Kidney glomerular epithelial cell (primary cell): ENCODE measurements around the gene SP140.
"Not testable (repeated sequence)": the region's sequence is repeated elsewhere in the genome, so short reads cannot be mapped to it uniquely, and the experiment has no call there.

ENCODE experiments used
- DNase-seq: peaks from one replicate; lab custom pipeline; 2025; lab: John Stamatoyannopoulos, UW

Gene SP140

DNA sequence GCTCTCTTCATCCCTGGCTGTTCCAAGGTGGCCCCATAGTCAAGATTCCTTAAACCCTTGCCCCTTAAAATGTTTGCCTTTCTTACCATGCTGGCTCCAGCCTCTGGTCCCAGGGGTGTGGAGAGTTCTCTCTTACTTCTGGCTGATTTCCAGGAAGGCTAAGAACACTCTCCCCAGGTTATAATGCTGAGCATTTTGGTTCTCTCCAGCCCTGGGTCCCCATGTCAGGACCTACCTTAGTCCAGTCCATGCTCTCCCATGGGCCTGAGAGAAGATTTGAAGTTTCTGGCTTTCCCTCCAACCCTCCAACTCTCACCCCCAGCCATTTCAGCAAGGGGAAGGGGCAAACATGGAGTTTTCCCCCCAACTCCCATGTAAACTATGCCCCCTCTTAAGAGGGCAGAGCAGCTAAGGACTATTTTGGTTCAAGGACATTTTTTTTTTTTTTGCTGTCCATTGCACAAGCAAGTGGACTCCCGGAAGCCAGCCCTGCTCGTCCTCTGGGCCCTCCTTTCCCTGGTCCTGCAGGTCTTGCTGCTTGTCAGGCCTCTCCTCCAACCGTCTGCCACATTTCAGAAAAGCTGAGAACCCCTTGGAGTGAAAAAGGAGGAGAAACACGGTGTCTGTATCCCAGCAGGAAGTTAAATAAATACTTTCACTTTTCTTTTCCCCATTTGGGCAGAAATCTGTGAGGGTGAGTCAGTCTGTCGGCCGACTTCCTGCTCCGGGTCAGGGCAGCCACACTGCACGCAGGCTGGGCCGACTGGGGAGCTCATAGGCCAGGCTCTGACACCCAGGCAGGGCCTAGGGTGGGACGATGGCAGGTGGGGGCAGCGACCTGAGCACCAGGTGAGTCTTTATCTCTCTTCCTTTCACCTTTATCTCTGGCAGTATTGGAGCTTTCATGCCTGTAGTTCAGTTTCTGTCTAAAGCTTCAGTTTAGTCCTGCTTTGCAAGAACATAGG is 101.2 kb downstream of the SP140 start, which contains the start of gene SP140L:
TSS of gene SP140L (plus strand) at position 741 of the 965 bp plus-strand sequence. CDS start at position 818, 77 bp downstream.
- DNase-seq: peak; percentile 80

DNA sequence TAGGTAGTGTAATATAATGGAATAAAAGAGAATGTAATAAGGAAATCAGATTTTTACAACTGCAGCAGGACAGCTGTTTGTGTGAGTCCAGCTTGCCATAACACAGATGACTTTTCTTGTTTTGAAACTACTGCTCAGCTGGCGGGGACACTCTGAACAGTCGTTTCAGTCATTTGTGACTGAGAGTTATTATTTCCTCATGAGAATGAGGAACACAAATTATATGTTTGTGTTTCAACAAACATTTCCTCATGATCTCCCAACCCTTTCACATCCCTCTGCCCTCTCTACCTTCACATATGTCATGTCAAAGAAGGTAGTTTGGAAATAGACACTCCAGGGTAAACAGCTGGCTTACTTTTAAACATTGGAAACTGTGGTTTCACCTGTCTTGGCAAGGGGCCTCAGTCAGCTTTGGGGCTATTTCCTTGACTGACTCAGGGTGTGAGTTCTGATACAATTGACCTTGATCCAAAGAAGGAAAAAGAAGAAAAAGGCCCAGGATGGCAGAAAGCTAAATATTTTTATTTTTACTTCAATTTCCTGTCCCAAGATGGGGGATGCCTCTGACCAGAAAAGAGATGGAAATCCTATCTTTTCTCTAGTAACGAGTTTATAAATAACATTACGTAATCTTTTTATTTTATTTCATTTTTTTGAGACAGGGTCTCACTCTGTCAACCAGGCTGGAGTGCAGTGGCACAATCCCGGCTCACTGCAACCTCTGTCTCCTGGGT is 102.0 kb downstream of the SP140 start:
- no peak for DNase-seq

DNA sequence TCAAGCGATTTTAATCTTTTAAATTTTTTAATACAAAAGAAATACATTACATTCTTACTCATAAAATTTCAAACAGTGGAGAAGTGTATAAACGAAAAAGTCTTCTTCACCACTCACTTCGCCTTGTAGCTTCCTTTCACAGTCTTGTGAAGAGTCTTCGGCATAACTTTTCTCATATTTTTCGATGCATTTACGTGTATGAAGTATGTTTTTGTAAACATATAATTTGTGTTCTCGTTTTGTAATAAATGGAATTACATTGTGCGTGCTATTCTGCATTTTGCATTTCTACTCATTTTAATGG is 102.6 kb downstream of the SP140 start:
- no peak for DNase-seq

DNA sequence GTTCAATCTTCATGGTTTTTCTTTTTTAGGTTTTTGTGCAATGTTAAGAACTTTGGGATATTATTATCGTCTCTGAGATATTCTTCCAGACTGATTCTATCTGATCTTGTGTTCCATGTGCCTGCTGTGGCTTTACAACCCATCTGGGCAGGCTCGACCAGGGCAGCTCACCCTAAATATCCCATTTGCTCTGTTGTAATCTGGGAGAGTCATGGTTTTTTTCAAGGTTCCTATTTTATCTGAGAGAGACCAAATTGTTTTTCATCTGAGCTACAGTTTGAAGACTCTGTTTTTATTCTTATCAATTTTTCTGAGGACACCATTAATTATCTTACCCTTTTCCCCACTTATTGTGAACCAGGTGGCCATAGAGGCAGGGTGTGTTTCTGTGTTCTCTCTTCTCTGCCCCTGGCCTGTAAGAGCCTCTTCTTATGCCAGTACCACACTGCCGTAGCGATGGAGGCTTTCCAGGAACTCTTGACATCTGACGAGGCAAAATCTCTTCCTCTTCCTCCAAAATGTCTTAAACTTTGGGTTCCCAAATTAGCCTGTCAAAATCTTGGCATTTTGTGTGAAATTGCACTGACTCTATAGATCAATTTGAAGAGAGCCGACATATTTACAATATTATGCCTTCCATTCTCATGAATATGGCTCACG is 104.5 kb downstream of the SP140 start:
- DNase-seq: no peak

DNA sequence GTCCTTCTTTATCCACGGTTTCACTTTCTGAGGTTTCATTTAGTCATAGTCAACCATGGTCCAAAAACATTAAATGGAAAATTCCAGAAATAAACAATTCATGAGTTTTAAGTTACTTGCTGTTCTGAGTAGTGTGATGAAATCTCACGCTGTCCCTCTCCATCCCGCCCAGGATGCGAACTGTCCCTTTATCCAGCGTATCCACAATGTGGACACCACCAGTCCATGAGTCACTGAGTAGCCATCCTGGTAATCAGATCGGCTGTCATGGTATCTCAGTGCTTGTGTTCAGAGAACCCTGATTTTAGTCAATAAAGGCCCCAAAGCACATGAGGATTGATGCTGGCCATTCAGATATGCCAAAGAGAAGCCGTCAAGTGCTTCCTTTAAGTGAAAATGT is 105.2 kb downstream of the SP140 start:
- no peak for DNase-seq

DNA sequence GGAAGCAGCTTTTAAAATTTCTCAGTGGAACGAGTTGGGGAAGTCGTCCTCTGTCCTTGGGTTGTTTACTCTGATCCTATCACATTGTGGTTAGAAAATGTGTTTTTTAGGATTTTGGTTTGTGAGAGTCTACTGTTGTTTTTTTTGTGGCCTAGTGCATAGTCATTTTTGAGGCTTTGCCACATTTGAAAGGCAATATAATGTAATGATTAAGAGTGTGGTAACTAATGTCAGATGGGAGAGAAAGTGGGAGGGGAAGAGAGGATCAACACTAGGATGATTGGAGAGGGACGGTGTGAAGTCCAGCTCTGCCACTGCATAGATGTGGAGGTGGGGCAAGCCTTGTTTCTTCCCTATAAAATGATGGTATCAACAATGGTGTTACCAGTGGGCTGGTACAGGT is 109.9 kb downstream of the SP140 start:
- DNase-seq: no peak

DNA sequence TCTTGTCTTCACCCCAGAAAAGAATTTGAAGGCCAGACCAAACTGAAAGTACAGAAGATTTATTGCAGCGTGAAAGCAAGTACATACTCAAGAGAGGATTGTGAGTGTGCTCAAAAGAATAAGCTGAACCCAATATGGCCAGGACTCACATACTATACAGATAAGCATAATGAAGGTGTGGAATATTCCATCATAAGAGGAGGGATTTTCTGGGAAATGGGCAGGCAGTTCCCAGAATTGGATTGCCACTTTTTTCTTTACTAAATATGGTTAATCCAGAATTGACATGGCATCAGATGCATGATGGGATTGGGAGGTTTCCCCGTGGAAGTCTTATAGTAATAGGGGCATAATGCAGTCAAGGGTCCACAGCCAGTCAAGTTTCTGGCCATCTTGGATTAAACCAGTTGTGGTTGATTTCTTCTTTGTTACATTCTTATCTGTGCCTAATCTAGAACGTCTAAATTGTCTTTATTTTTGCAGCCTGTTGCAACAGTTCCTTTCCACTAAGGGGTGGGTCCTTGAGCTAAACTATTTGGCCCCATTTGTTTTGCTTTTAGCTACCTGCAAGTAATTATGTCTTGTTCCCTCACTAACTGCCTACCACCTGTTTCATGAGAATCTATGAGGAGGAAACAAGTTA is 110.4 kb downstream of the SP140 start:
- no peak for DNase-seq

DNA sequence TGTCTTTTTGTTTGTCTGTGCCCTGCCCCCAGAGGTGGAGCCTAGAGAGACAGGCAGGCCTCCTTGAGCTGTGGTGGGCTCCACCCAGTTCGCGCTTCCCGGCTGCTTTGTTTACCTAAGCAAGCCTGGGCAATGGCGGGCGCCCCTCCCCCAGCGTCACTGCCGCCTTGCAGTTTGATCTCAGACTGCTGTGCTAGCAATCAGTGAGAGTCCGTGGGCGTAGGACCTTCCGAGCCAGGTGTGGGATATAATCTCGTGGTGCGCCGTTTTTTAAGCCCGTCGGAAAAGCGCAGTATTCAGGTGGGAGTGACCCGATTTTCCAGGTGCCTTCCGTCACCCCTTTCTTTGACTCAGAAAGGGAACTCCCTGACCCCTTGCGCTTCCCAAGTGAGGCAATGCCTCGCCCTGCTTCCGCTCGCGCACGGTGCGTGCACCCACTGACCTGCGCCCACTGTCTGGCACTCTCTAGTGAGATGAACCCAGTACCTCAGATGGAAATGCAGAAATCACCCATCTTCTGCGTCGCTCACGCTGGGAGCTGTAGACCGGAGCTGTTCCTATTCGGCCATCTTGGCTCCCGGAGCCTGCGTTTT is 116.5 kb downstream of the SP140 start:
- DNase-seq: not testable (repeated sequence)

DNA sequence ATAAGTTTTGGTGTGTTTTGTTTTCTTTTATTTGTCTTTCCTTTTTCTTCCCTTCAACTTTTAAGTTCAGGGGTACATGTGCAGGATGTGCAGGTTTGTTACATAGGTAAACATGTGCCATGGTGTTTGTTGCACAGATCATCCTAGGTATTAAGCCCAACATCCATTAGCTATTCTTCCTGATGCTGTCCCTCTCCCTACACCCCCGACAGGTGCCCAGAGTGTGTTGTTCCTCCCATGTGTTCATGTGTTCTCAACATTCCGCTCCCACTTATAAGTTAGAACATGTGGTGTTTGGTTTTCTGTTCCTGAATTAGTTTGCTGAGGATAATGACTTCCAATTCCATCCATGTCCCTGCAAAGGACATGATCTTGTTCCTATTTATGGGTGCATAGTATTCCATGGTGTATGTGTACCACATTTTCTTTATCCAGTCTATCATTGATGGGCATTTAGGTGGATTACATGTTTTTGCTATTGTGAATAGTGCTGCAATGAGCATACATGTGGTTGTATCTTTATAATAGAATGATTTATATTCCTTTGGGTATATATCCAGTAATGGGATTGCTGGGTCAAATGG is 117.6 kb downstream of the SP140 start:
- not testable (repeated sequence) for DNase-seq

DNA sequence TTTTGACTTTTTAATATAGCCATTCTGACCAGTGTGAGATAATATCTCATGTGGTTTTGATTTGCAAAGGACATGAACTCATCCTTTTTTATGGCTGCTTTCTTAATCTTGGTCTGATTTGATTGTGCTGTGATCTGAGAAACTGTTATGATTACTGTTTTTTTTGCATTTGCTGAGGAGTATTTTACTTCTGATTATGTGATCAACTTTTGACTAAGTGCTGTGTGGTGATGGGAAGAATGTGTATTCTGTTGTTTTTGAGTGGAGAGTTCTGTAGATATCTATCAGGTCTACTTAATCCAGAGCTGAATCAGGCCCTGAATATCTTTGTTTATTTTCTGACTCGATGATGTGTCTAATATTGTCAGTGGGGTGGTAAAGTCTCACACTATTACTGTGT is 118.2 kb downstream of the SP140 start:
- peak; percentile 1 for DNase-seq

DNA sequence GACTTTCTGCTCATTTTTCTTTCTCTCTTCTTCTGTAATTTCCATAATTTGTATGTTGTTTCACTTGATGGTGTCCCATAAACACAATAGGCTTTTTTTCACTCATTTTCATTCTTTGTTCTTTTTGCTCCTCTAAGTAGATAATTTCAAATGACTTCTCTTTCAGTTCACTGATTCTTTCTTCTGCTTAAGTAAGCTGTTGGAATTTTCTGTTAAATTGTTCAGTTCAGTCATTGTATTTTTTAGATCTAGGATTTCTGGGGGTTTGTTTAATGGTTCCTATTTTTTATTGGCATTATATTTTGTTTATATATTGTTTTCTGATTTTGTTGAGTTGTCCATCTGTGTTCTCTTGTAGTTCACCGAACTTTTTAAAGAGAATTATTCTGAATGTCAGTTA is 120.9 kb downstream of the SP140 start:
- no peak for DNase-seq

DNA sequence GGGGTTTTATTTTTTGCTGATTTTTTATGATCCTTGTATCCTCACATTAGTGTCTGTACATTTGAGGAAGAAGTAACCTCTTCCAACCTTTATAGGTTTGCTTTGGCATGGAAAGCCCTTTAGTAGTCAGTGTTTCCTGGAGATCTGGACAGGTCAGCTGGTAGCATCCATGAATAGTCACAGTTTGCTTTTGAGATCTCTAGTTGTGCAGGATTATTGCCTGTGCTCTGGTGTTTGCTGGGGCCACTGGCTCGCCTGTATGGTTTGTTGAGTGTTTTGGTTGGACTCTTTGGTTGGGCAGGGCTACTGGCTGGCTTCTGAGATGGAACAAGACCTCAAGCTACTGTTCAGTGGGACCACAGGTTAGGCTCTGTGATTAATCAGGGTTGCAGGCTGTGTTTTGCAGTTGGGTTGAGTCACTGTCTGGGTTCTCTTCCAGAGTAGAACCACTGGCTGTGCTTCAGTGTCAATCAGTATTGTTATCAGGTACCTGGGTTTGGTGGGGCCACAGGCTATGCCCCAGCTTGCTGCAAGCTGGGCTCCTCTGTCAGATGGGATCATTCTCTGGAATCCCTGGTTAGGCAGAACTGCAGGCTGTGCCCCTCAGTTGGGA is 121.5 kb downstream of the SP140 start:
- DNase-seq: no peak

DNA sequence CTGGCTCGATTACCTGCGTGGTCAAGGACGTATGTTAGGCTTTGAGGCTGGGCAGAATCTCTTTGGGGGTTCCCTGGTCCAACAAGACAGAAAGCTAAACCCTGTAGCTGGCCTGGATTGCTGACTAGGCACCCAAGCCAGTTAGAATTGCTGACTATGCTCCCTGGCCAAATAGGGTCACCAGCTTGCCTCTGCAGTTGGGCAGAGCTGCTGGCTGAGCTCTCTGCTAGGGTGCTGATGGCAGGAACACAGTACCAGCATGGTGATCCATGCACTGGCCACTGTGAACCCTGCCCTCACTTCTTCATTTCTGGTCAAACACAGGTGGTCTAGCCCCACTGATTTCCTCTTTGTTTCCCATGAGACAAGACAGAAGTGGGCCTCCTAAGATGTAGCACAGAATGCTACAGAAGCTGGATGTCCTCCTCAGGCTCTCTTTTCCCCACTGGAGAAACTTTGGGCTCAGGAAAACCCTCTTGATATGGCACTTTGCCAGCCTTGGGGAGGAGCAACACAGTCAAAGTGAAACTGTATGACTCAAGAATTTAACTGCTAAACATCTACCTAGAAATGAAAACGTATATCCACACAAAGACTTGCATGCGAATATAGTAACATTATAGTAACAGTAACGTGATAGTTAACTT is 122.2 kb downstream of the SP140 start:
- no peak for DNase-seq

DNA sequence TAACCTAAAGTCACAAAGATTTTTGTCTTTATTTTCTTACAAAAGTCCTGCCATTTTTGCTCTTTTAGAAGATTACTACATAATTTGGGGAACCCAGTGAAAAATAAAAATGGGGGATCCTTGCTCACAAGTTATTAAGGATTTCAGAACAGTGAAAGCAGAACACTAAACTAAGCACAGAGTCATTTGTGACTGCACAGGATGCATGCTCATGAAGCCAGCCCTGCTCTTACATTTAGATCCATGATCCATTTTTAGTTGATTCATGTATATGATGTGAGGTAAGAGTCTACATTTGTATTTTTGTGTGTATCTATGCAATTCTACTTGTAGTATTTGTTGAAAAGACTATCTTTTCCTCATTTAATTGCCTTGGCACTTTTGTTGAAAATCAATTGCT is 123.3 kb downstream of the SP140 start:
- DNase-seq: no peak

DNA sequence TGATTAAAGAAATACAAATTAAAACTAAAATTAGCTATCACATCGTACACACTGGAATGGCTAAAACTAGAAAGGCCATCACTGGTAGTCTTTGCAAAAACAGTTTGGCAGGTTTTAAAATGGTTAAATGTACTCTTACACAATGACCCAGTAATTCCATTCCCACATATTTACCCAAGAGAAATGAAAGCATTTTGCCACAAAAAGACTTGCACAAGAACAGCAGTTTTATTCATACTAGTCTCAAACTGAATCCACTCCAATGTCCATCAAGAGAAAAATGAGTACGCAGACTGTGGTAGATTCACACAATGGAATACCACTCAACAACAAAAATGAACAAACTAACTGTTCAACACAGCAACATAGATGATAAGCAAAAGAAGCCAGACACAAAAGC is 130.5 kb downstream of the SP140 start:
- no peak for DNase-seq

DNA sequence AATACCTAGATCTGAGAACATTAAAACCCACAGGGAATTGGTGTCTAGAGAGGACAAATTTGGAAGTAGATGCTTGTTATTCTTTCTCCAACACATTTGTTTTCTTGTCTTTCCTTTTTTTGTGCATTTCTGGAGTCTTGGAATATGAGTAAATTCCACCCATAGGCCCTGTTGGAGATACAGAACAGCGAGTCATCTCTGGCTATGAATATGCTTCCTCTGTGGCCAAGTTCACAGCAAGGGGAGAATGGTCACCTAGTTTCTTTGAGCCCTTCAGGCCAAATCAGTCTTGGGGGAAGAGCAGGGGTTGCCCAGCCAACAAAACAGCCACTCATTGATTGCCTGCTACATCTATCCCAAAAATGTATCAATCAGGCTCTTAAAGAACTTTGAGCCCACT is 132.8 kb downstream of the SP140 start:
- no peak for DNase-seq

DNA sequence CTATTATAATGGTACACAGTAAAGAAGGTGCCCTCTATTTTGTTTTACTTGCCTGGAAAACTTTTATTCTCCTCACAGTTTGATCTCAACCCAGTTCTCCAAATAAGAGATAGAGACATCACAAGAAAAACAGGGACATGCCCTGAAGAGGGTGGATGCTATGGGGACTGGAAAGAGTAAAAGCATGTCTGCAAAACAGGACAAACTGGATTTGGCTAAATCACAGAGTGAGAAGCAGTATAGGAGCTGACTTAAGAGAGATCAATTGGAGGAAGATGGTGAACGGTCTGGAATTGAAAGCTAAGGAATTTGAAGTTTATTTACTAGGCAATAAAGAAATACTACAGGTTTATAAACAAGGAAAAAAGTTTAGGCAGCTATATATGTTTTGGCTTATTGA is 134.5 kb downstream of the SP140 start:
- no peak for DNase-seq

DNA sequence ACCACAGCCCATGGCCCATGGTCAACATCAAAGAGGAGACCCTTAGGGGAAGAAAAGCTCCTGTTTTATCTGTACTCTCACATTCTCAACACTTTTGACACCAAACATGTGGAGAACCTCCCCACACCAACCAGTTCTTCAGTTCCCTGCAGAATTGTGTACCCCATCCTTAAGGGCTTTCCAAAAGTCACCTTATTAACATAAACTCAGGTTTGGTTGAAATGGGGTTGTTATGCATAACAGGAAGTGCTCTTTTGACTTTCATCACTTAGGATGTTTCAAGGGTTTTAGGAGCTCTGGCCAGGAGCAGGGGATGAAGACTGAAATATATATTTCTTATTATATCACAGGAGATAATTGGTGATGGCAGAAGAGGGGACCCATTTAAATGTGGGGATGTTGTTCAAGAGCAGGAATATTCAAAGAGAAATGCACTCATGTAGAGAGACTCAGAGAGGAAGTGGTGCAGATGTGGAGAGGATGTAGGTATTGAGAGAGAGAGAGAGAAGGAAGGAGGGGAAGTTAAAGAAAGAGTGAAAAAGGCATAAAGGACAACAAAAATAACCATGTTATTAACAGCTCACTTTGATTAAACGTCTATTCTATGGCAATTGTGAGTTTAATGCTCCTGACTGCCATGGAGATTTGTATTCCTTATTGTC is 136.6 kb downstream of the SP140 start:
- no peak for DNase-seq
